ENCODE measurements around the gene C6orf163. TPM values are rescaled to one million over a fixed set of nuclear protein-coding genes. Genes with fewer than 3 reads are reported as not detected.

The C6orf163 gene
- total and polyA plus RNA-seq, 2 of the 4 experiments (the other 2 are of a cell fraction): 0.55 to 0.90 TPM

DNA sequence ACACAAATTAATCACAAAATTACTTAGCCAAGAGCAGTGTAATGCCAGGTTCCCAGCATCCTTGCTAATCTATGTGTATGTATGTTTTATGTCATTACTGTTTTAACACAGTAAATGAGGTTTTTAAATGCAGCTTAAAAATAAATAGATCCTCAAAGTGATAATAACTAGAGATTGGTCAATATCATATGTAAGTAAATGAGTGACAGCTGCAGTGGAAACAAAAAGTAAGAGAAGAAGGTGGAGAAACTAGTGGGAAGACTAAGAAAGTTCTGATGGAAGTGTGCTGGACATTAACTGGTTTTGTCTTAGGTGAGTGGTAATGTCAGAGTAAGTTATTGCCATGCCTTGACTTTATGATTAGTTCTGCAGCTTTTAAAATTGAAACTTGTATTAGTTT, 13.7 kb upstream of the C6orf163 start:
- Histone ChIP-seq H3K56ac (ENCODE audit: extremely low read depth, insufficient read depth, low read length) (no peak overlapping the region), H3K9ac (ENCODE audit: low read depth, low read length) (no peak overlapping the region), H3K9me1 (ENCODE audit: insufficient read depth, low read length) (peaks cover 4% of the 10 kb centered on the region; the same call in 1 of the 2 replicates), H3K27ac (ENCODE audit: insufficient read depth, low read length) (no peak overlapping the region), H2BK20ac (ENCODE audit: low read depth, low read length) (no peak overlapping the region), H2BK15ac (ENCODE audit: low read depth, low read length) (no peak overlapping the region), H2BK120ac (ENCODE audit: low read depth, low read length) (no peak overlapping the region), H4K91ac (ENCODE audit: insufficient read depth, low read depth, low read length) (no peak overlapping the region), H2BK5ac (ENCODE audit: low read depth, low read length, poor library complexity, severe bottlenecking) (no peak overlapping the region), H3K27me3 (ENCODE audit: control insufficient read depth, insufficient read depth, low read length) (no peaks in the 10 kb centered on the region), H4K20me1 (ENCODE audit: insufficient read depth, low read length) (no peaks in the 10 kb centered on the region), H3K9me3 (ENCODE audit: control insufficient read depth, insufficient read depth, low read length) (no peaks in the 10 kb centered on the region), H3K4me3 (ENCODE audit: insufficient read depth, low read depth, low read length) (no peak overlapping the region), H2AK5ac (ENCODE audit: low read depth, low read length) (no peak overlapping the region), H2AFZ (replicated peaks; ENCODE audit: low read length, poor library complexity) (no peak overlapping the region), H3K36me3 (ENCODE audit: control insufficient read depth, insufficient read depth, low read length) (no peaks in the 10 kb centered on the region), H3K4ac (ENCODE audit: low read depth, low read length) (no peak overlapping the region), H3K79me1 (ENCODE audit: low read depth in 1 of 2, low read length in 2 of 2) (peaks cover 10 to 11% of the 10 kb centered on the region in 2 experiments; a peak in 3 of 4 replicates), H3K14ac (replicated peaks; ENCODE audit: low read depth, low read length) (no peak overlapping the region), H3K4me1 (ENCODE audit: control insufficient read depth, insufficient read depth, low read length) (peaks cover 6% of the 10 kb centered on the region; the same call in 1 of the 2 replicates), H3K18ac (ENCODE audit: low read depth, low read length) (no peak overlapping the region), H3K4me2 (ENCODE audit: low read depth, low read length) (no peak overlapping the region), H4K5ac (ENCODE audit: low read depth, low read length) (no peak overlapping the region), H4K8ac (ENCODE audit: low read depth in 2 of 2, low read length in 2 of 2) (no peak overlapping the region), H2AK9ac (replicated peaks; ENCODE audit: low read depth, low read length, poor library complexity) (no peak overlapping the region), H3K23ac (ENCODE audit: low read depth, low read length) (no peak overlapping the region)
- in situ Hi-C loops (cut with MboI; ENCODE audit: low sequenced_read_pairs) (no loop called here), dilution Hi-C loops (cut with HindIII; ENCODE audit: low sequenced_read_pairs, unreplicated experiment) (no loop called here), intact Hi-C loops (cut with micrococcal nuclease) (no loop called here)
- ATAC-seq (ENCODE audit: low read depth) (no peak), DNase-seq (no peak)
- no TSS peak for BruUV-seq (replicated peaks)
- ChIA-PET POLR2A (ENCODE audit: unreplicated experiment) (no interaction called here), CTCF (no interaction called here)
- TF ChIP-seq FOS (IDR thresholded peaks at IDR 0.05; ENCODE audit: low read depth, low read length): no peak
- no peak for TF ChIP-seq NFE2L2 (IDR thresholded peaks at IDR 0.05; ENCODE audit: low read depth, low read length)
- no peak for TF ChIP-seq CEBPB (IDR thresholded peaks at IDR 0.05; ENCODE audit: low read depth, low read length)
- TF ChIP-seq BHLHE40 (IDR thresholded peaks at IDR 0.05; ENCODE audit: low read depth, low read length): no peak
- no peak for TF ChIP-seq CHD1 (IDR thresholded peaks at IDR 0.05; ENCODE audit: low read depth, low read length)
- TF ChIP-seq, protein P1, sequence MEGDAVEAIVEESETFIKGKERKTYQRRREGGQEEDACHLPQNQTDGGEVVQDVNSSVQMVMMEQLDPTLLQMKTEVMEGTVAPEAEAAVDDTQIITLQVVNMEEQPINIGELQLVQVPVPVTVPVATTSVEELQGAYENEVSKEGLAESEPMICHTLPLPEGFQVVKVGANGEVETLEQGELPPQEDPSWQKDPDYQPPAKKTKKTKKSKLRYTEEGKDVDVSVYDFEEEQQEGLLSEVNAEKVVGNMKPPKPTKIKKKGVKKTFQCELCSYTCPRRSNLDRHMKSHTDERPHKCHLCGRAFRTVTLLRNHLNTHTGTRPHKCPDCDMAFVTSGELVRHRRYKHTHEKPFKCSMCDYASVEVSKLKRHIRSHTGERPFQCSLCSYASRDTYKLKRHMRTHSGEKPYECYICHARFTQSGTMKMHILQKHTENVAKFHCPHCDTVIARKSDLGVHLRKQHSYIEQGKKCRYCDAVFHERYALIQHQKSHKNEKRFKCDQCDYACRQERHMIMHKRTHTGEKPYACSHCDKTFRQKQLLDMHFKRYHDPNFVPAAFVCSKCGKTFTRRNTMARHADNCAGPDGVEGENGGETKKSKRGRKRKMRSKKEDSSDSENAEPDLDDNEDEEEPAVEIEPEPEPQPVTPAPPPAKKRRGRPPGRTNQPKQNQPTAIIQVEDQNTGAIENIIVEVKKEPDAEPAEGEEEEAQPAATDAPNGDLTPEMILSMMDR (conservative IDR thresholded peaks at IDR 0.05; ENCODE audit: low read depth, low read length): no peak
- TF ChIP-seq, protein P2, sequence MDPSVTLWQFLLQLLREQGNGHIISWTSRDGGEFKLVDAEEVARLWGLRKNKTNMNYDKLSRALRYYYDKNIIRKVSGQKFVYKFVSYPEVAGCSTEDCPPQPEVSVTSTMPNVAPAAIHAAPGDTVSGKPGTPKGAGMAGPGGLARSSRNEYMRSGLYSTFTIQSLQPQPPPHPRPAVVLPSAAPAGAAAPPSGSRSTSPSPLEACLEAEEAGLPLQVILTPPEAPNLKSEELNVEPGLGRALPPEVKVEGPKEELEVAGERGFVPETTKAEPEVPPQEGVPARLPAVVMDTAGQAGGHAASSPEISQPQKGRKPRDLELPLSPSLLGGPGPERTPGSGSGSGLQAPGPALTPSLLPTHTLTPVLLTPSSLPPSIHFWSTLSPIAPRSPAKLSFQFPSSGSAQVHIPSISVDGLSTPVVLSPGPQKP (IDR thresholded peaks at IDR 0.05; ENCODE audit: borderline replicate concordance, low read depth, low read length): no peak
- no peak for TF ChIP-seq RFX5 (IDR thresholded peaks at IDR 0.05; ENCODE audit: low read depth, low read length)

Data from IMR-90 (cell line).